ENCODE data around the gene ITGA11. TPM values are rescaled to one million over a fixed set of nuclear protein-coding genes. Genes with fewer than 3 reads are reported as not detected.

ITGA11 gene
- total RNA-seq, 2 donors from 2014 or later = 12.6 to 35.4 TPM

DNA sequence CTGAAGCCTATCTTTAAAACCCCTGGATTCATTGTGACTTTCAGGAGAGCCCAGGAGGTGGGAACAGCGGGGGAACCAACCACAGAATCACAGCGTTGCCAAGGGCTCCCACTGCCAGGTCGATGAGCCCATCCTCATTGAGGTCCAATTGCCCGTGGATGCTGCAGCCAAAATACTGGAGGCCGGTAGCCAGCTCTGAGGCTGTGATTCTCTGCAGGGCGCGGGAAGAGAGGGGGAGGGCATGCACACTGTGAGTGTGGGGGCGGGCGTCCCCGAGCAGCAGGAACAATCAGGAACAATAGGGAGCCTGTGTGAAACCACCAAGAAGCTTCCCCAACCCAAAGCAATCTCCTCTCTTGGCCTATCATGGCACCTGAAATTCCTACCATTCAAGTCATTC, 101.1 kb downstream of the ITGA11 start:
- TF ChIP-seq, protein P1, sequence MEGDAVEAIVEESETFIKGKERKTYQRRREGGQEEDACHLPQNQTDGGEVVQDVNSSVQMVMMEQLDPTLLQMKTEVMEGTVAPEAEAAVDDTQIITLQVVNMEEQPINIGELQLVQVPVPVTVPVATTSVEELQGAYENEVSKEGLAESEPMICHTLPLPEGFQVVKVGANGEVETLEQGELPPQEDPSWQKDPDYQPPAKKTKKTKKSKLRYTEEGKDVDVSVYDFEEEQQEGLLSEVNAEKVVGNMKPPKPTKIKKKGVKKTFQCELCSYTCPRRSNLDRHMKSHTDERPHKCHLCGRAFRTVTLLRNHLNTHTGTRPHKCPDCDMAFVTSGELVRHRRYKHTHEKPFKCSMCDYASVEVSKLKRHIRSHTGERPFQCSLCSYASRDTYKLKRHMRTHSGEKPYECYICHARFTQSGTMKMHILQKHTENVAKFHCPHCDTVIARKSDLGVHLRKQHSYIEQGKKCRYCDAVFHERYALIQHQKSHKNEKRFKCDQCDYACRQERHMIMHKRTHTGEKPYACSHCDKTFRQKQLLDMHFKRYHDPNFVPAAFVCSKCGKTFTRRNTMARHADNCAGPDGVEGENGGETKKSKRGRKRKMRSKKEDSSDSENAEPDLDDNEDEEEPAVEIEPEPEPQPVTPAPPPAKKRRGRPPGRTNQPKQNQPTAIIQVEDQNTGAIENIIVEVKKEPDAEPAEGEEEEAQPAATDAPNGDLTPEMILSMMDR (IDR thresholded peaks at IDR 0.05) = no peak
- Histone ChIP-seq H3K4me3 (no peak overlapping the region), H3K9me3 (no peaks in the 10 kb centered on the region), H3K27ac (no peak overlapping the region), H3K4me1 (peaks cover 0 to 28% of the 10 kb centered on the region in 2 donors), H3K27me3 (no peaks in the 10 kb centered on the region), H3K36me3 (peaks cover 25% of the 10 kb centered on the region)
- no peak for DNase-seq (ENCODE audit: low spot score)

DNA sequence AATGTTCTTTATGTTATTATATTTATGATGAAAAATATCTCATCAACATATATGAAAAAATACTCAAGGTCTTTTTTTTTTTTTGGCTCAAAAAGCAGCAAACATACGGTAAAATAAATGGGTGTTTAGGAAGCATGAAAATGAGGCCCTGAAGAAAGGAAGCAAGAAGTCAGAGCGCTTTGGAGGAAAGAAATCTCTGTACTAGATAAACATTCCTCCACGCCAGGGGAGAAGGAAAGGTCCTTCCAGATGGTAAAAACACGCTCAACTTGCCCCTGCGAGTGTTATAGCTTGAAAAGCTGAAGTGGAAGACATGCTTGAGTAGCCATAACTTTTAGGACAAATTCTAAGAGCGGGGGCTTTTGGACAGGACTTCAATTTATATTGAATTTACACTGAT, 101.5 kb downstream of the ITGA11 start:
- DNase-seq (ENCODE audit: low spot score) = no peak
- no peaks in the 10 kb centered on the region for H3K27me3 ChIP-seq
- H3K27ac ChIP-seq = no peak overlapping the region
- TF ChIP-seq, protein P1 (IDR thresholded peaks at IDR 0.05) = no peak
- no peak overlapping the region for H3K4me3 ChIP-seq
- peaks cover 0 to 23% of the 10 kb centered on the region in 2 donors for H3K4me1 ChIP-seq
- peaks cover 28% of the 10 kb centered on the region for H3K36me3 ChIP-seq
- H3K9me3 ChIP-seq = no peaks in the 10 kb centered on the region

DNA sequence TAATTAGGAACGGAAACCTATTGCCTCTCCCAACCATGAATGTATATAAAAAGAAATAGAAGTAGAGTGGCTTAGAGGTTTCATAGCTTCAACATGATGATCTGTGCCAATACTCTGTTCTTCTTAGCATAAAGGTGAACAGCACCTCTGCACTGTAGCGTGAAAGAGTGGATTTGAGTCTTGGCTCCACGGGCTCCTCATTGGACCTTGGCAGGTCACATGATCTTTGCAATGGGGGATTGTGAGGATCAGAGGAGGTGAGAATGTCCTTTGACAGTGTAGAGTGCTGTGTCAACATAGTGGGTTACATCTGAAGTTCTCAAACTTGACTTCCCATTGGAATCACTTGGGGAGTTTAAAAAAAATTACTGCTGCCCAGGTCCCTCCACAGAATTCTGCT, 103.0 kb downstream of the ITGA11 start:
- Histone ChIP-seq H3K4me1 (peaks cover 0 to 9% of the 10 kb centered on the region in 2 donors), H3K36me3 (peaks cover 28% of the 10 kb centered on the region), H3K27ac (no peak overlapping the region), H3K4me3 (no peak overlapping the region), H3K9me3 (no peaks in the 10 kb centered on the region), H3K27me3 (no peaks in the 10 kb centered on the region)
- TF ChIP-seq, protein P1 (IDR thresholded peaks at IDR 0.05) = no peak
- no peak for DNase-seq (ENCODE audit: low spot score)

DNA sequence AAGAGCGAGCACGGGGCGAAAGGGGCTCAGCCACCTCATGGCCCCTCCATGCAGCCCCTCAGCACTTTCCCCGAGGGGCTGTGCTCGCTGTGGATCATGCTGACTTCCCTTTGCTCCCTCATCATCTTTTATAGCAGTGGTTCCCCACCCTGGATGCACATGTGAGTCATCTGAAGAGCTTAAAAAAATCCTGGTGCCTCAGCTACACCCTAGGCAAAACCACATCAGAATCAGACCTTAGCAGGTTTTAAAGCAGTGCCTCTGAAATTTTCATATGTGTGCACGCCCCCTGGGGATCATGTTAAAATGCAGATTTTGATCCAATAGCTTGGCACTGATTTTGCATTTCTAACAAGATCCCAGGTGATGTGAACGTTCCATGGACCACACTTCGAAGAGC, 103.5 kb downstream of the ITGA11 start:
- H3K27ac ChIP-seq = no peak overlapping the region
- no peak for DNase-seq (ENCODE audit: low spot score)
- TF ChIP-seq, protein P1 (IDR thresholded peaks at IDR 0.05) = no peak
- H3K9me3 ChIP-seq = no peaks in the 10 kb centered on the region
- H3K4me1 ChIP-seq = peaks cover 0 to 4% of the 10 kb centered on the region in 2 donors
- no peak overlapping the region for H3K4me3 ChIP-seq
- H3K36me3 ChIP-seq = peaks cover 28% of the 10 kb centered on the region
- H3K27me3 ChIP-seq = no peaks in the 10 kb centered on the region

DNA sequence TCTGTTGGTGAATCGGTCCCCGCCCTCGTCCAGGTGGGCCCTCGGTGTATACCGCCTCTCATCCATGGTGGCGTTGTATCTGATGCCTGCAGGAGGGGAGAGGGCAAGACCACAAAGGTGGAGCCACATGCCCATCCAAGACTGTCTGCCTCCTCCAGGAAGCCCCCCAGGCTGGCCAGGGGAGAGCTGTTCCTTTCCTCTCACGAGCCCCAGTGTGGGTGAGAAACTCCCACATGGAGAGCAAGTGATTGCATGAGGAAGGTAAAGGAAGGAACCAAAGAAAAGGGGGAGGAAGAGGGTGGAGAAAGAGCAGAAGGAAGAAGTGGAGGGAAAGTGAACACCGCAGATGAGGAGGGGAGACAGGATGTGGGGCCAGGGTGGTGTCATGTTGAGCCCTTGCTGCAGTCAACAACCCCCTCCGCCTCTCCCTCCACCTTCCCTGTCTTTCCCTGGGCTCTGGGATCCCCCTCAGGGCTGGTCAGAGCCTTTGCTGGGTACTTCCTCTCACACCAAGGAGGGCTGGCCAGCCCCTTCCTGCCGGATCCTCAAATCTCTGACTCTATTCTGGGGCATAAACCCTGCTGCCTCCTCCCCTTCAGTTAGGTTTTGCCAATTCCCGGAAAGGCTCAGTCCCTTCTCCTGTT, 105.1 kb downstream of the ITGA11 start:
- no peaks in the 10 kb centered on the region for H3K27me3 ChIP-seq
- TF ChIP-seq, protein P1 (IDR thresholded peaks at IDR 0.05) = no peak
- no peak for DNase-seq (ENCODE audit: low spot score)
- no peaks in the 10 kb centered on the region for H3K9me3 ChIP-seq
- H3K4me1 ChIP-seq = no peaks in the 10 kb centered on the region
- H3K4me3 ChIP-seq = no peak overlapping the region
- H3K36me3 ChIP-seq = peaks cover 23% of the 10 kb centered on the region
- no peak overlapping the region for H3K27ac ChIP-seq

DNA sequence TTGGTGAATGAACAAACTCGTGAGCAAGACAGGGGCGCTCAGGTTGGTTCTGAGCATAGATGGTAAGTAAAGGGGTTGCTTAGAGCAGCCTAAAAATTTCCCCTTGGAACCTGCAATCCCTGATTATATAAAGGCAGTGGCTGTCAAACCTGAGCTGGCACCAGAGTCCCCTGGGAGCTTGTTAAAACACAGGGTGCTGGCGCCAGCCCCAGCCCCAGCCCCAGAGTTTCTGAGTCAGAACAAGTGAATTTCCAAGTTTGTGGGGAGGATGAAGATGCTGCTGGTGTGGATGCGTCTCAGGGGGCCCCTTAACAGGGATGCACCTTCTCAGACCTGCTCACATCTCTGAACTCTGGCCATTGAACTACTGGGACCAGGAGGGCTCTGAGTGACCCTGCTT, 106.2 kb downstream of the ITGA11 start:
- H3K9me3 ChIP-seq = no peaks in the 10 kb centered on the region
- TF ChIP-seq, protein P1 (IDR thresholded peaks at IDR 0.05) = no peak
- no peak overlapping the region for H3K4me3 ChIP-seq
- DNase-seq (ENCODE audit: low spot score) = no peak
- no peaks in the 10 kb centered on the region for H3K4me1 ChIP-seq
- H3K36me3 ChIP-seq = peaks cover 12% of the 10 kb centered on the region
- H3K27ac ChIP-seq = no peak overlapping the region
- no peaks in the 10 kb centered on the region for H3K27me3 ChIP-seq

All from right atrium auricular region (tissue), 2 donors.